ENCODE data around the gene FUCA1.
"Not testable (repeated sequence)": the region's sequence is repeated elsewhere in the genome, so short reads cannot be mapped to it uniquely, and the experiment has no call there.

The FUCA1 gene

DNA sequence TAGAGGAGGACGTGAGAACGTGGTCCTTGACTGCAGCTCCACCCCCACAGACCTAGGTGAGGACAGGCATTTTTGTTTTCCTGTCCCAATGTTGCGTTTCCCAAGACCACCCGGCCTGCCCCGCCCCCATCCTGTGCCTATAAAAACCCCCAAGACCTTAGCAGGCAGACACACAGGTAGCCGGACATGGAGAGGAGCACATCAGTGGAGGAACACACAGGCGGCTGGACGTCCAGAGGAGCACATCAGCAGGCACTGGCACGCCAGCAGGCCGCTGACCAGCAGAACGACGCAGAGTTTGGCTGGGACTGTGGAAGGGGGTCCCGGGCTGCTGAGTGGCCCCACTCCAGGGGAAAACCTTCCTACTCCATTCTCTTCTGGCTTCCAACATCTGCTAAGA, 30.2 kb downstream of the FUCA1 start:
- DNase-seq: no peak

GRCh38 chr1:23836037-23836436, 32.1 kb downstream of the FUCA1 start:
- no peak for DNase-seq

GRCh38 chr1:23834156-23834555, 33.9 kb downstream of the FUCA1 start:
- DNase-seq: not testable (repeated sequence)

DNA sequence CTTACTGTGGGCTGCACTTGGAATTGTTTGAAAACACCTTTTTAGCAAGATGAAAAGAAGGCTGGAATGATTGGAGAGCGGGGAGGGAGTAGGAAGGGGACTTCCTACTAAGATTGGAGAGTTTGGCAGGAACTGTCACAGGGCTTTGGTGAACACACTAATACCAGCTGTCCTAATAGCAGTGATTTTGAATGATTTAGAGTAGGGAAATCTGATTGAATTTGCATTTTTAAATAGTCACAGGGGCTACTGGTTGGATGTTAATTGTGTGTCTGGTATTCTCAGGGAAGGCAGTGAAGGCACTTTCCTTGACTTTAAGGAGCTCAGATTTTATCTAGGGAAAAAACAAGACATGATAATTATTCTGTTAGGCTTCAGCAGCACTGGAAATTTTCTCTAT, 40.4 kb downstream of the FUCA1 start:
- no peak for DNase-seq

DNA sequence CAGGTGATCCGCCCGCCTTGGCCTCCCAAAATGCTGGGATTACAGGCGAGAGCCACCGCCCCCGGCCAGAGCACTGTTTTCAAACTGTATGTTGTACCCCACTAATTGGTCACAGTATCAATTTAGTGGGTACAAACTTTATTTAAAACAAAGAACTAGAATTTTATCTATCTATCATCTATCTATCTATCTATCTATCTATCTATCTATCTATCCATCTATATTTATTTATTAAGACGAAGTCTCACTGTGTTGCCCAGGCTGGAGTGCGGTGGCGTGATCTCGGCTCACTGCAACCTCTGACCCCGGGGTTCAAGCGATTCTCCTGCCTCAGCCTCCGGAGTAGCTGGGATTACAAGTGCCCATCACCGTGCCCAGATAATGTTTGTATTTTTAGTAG, 41.5 kb downstream of the FUCA1 start:
- not testable (repeated sequence) for DNase-seq

DNA sequence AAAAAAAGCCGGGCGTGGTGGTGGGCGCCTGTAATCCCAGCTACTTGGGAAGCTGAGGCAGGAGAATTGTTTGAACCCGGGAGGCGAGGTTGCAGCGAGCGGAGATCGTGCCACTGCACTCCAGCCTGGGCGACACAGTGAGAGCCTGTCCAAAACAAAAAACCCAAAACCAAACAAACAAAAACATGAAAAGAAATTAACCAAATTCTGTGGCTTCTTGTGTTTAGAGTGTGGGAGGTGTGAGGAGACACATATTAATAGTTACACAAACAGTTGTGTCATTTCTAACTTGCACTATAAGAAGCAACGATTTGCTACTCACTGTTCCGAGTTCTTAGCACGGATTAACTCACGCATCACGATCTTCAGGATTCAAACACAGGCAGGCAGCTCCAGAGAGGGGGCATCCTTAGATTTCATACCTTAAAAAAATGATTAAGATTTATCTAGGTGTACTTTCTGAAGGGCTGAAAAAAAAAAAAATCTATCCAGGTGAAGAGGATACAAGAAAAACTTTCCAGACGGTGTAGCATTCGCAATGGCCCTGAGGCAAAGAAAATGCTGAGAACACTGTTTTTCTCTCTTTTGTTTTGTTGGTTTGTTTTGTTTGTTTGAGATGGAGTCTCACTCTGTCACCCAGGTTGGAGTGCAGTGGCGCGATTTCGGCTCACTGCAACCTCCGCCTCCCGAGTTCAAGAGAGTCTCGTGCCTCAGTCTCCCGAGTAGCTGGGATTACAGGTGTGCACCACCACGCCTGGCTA, 42.1 kb downstream of the FUCA1 start:
- peak in 1 of 5 donors; percentile 16 for DNase-seq

DNA sequence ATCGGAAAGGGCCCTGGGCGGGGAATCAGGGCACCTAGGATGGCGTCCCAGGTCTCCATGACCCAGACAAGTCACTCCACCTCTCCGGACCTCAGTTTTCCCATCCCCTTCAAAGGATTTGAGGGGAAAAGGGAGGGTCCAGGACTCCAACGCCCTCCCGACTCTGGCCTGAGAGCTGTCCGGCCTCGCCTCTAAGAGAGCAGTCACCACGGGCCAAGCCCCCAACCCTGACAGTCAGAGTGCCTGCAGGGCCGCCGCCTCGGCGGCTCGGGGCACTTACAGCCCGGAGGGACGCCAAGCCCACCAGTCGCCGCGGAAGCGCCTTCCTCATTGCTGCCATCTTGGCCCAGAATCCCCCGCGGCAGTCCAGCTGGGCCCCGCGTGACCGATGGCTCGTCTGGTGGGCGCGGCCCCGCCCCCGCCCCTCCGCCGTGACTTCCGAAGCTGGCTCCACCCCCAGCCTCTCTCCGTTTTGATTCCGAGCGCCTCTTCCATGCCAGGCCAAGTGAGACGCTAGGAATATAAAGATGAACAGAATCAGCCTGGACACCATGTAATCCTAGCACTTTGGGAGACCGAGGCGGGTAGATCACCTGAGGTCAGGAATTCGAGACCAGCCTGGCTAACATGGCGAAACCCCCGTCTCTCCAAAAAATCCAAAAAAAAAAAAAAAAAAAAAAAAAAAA, 42.9 kb downstream of the FUCA1 start, which contains the start of gene HMGCL:
TSS of gene HMGCL (minus strand) at position 354 of the 686 bp plus-strand sequence. CDS start at position 340, 14 bp downstream.
- peak; percentile 75 to 90 (median 85) for DNase-seq

- DNase-seq: no peak
These were observed 43.4 kb downstream of the FUCA1 start for GRCh38 chr1:23824711-23825075.

- no peak for DNase-seq
These were observed 44.3 kb downstream of the FUCA1 start for GRCh38 chr1:23823767-23824166.

DNA sequence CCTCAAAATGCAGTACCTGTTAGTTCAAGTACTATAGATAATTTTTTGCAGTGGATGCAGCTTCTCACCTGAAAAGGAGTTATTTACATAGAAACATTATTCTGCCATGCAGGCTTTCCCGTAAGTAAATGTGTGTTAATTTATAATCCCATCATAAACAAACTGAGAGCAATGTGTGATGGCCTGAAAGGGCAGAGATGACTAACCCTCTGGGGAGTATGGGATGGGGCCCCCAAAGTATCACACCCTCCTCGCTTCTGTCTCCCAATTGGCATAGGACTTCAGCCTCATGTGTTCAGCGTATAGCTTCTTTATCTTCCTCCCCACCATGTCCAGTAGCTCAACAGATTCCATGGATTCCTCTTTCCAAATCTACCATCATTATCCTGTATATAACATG, 50.5 kb downstream of the FUCA1 start:
- DNase-seq: no peak

DNA sequence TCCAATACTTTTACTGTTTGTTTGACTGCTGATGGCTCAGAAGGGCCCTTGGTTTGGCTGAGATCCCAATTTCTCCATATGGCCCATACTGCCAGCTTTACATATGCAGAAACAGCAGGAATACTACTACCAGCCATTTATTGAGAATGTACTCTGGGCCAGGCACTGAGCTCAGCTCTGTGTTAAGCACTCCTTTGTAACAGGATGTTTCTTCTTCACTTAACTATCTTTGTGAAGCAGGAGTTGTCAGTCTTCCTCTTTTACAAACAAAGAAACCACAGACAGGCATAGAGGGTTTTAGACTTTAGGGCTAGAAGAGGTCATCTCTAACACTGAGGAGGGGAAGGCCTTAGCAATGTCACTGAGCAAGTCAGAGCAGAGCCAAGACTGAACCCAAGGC, 51.2 kb downstream of the FUCA1 start:
- no peak for DNase-seq

DNA sequence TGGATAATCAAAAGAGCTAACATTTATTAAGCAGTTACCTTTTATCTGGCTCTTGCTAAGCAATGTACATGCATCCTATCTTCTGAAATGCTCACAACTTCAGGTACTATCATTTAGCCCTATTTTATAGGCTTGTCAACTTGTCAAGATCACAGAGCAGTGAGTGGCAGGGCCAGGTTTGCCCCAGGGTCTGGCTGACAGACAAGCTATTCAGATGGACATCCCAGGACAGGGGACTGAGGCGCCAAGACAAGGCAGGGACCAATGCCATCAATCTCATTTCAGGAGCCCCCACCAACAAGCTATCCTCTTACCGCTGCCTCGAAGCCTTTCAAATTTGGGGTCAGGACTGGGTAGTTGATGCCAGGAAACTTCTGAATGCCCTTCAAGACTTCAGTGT, 51.7 kb downstream of the FUCA1 start:
- DNase-seq: no peak

GRCh38 chr1:23814016-23814415, 54.1 kb downstream of the FUCA1 start:
- no peak for DNase-seq

DNA sequence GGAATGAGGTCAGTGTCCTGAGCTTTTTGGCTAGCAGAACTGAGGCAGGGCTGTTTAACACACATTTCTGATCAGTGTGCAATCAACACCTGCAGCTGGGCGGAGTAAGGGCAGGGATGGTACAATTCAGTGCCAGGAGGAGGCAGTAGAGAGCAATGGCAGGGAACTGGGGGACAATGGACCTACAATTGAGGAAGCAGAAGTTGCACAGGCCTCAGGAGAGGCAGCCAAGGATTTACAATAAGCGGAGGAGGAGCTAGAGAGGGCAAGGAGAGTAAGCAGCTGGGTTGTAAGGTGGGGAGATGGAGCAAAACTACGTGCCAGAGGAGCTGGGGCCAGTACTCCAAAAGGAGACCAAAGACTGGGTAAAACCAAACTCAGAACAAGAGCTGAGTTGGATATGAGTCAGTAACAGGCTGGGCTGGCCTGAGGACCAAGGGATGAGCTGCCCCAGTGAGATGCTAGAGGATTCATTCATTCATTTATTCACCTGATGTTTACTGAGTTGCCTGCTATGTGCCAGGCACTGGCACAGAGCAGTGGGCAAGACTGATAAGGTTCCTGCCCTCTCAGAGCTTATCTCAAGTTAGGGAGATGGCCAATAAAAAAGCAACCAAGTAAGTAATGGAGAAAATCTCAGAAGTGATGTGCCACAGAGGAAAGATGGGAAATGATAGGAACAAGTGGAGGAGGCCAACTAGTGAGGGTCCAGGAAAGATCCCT, 57.1 kb downstream of the FUCA1 start:
- DNase-seq: peak in 3 of 5 donors; percentile 37 to 43 (median 39)

GRCh38 chr1:23809751-23810171, 58.3 kb downstream of the FUCA1 start:
- peak; percentile 62 to 81 (median 74) for DNase-seq

DNA sequence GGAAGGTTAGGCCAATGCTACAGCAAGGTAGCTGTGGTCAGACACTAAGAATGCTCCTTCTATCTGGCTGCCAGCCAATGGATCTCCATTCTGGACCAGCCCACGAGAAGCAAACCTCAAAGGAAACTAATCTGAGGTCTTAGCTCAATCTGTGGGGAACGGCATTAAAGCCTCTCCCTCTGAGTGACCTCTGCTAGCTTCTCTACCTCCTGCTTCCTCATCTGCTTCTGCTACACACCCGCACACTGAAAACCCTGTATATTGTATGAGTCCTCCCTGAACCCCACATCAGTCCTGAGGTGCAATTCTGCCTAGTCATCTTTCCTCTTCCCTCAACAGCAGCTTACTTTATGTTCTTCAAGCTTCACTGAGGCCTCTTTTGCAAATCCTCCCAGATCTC, 60.6 kb downstream of the FUCA1 start:
- no peak for DNase-seq

DNA sequence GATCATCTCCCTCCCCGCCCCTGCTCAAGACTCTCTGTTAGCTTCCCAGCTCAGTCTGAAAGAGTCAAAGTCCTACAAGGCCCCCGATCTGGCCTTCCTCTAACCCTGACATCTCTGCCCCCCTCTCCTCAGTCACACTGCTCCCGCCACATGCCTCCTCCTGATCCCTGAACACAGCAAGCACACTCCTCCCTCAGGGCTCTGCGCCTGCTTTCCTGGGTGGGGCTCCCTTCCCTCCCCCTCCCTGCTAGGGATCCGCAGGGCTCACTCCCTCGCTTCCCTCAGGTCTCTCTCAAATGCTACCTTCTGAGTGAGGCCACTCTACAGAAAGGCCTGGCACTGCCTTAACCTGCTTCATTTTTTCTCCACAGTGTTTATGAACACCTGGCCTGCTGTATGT, 61.8 kb downstream of the FUCA1 start:
- DNase-seq: no peak

- no peak for DNase-seq
These were observed 63.1 kb downstream of the FUCA1 start for GRCh38 chr1:23805025-23805424.

DNA sequence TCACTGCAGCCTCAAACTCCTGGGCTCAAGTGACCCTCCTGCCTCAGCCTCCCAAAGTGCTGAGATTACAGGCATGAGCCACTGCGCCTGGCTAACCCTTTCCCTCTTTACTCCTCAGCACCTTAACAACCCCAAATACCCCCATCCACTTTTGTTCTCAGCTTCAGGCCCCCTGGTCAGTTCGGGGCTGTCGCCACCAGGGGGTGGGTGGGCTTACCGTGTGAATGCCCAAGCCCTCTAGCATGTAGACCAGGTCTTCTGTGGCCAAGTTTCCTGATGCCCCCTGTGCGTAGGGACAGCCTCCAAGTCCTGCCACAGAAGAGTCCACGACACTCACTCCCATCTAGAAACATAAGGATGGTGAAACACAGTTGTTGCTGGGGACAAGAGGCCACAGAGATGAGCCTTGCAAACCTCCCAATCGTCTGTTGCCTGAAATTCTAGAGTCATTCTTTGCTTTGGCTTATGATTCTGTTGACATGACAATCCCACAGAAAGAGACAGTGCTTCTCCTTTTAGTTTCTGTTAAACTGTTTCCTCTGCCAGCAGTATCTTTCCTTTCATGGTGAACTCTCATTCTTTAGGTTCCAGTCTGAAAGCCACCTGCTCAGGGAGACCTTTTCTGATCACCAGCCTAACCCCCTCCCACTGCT, 63.8 kb downstream of the FUCA1 start:
- DNase-seq: no peak

DNA sequence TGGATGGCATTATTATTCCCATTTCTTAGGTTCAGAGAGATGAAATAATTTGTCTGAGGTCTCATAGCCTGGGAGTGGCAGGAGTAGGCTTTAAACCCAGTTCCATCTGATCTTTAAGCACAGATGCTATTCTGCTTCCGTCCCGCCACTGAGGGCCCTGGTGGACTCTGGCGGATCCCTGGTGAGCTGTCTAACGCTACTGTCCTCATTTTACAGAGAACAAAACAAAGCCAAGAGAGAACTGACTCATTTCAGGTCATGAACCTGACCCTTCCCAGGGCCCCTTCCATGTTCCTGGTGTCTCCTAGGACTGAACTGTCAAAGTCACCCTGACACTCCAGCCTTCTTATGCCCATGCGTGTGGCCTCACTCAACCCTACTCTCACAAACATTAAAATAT, 64.4 kb downstream of the FUCA1 start:
- DNase-seq: no peak

DNA sequence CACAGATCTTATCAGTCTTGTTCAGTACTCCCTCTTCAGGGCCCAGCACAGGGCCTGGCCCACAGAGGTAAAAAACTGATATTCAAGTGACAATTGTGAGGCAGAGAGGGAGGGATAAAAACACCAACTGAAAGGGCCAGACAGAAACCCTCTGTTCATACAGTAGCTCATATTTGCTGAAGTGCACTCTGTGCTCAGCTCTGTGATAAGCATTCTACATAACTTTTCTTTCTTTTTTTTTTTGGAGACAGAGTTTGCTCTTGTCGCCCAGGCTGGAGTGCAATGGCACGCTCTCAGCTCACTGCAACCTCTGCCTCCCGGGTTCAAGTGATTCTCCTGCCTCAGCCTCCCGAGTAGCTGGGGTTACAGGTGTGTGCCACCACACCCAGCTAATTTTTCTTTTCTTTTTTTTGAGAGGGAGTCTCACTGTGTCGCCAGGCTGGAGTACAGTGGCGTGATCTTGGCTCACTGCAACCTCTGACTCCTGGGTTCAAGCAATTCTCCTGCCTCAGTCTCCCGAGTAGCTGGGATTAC, 65.2 kb downstream of the FUCA1 start:
- DNase-seq: not testable (repeated sequence)

DNA sequence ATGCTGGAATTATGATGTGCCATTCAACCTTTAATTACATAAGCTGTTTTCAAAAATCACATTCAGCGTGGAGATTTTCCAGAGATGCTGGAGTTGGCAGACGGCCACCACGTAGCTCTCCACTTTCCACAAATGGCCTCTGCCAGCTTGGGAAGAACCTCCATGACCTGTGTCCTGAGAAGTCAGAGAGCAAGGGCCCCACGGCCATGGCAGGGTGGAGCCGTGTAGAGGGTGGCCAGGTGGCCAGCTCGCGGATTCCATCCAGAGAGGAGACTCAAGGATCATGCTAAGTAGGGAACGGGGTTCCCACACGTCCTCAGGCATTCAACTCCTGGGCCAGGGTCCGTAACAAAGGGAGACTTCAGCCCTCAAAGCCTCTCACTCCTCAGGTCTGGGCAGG, 66.2 kb downstream of the FUCA1 start:
- no peak for DNase-seq

GRCh38 chr1:23801338-23801748, 66.7 kb downstream of the FUCA1 start:
- DNase-seq: no peak

Data from T-helper 1 cell (primary cell).